Muscle layer of colon (tissue), 2 donors: Measurements from ENCODE around the gene SP6.

Experiments
- H3K27ac ChIP-seq: one replicate; pipeline ENCODE4 v1.7.0; 2013; ENCODE audit warnings: low read depth, mild to moderate bottlenecking, low read length, moderate library complexity
- H3K27me3 ChIP-seq, 2 donors: one replicate each; pipeline ENCODE4 v1.7.0; 2013; ENCODE audit warnings: low read length in 2 of 2, mild to moderate bottlenecking in 2 of 2; ENCODE audit not compliant: insufficient read depth in 2 of 2, control insufficient read depth in 1 of 2
- H3K36me3 ChIP-seq: one replicate; pipeline ENCODE4 v1.7.0; 2013; ENCODE audit warnings: mild to moderate bottlenecking, low read length; ENCODE audit not compliant: insufficient read depth
- H3K4me1 ChIP-seq: one replicate; pipeline ENCODE4 v1.7.0; 2013; ENCODE audit warnings: mild to moderate bottlenecking, low read length; ENCODE audit not compliant: insufficient read depth
- H3K4me3 ChIP-seq, 2 donors: one replicate each; pipeline ENCODE4 v1.7.0; 2013; ENCODE audit warnings: low read length in 2 of 2, low read depth in 1 of 2, mild to moderate bottlenecking in 1 of 2, moderate library complexity in 1 of 2
- H3K9ac ChIP-seq: one replicate; pipeline ENCODE4 v1.7.0; 2013; ENCODE audit warnings: low read length
- H3K9me3 ChIP-seq: one replicate; pipeline ENCODE4 v1.7.0; 2013; ENCODE audit warnings: mild to moderate bottlenecking, low read length
- donor health status: abdominal sarcoma.
- donor health status: Adenocarcinoma of cecum.

SP6 gene

GRCh38 chr17:47840742-47841487, 10.0 kb downstream of the SP6 start, which contains the start of gene SCRN2:
TSS of gene SCRN2 (minus strand) at chr17:47841273. CDS start at chr17:47840843, 430 bp downstream.
- H3K9me3 ChIP-seq: no peaks in the 10 kb centered on the region
- peaks cover 21% of the 10 kb centered on the region for H3K4me1 ChIP-seq
- H3K9ac ChIP-seq: peak within 1 kb of the TSS; percentile 49
- peaks cover 14% of the 10 kb centered on the region for H3K36me3 ChIP-seq
- H3K4me3 ChIP-seq: peak within 1 kb of the TSS; percentile 59 to 89
- H3K27ac ChIP-seq: peak within 1 kb of the TSS; percentile 82
- peaks cover 4 to 13% of the 10 kb centered on the region in 2 donors for H3K27me3 ChIP-seq

- Histone ChIP-seq H3K27me3 (peaks cover 0 to 6% of the 10 kb centered on the region in 2 donors), H3K9ac (peak overlapping the region; percentile 49), H3K4me1 (peaks cover 21% of the 10 kb centered on the region), H3K27ac (peak overlapping the region; percentile 82), H3K4me3 (peak overlapping the region; percentile 59 to 89), H3K9me3 (no peaks in the 10 kb centered on the region), H3K36me3 (peaks cover 18% of the 10 kb centered on the region)
Observed at GRCh38 chr17:47840001-47840741, 10.8 kb downstream of the SP6 start.

DNA sequence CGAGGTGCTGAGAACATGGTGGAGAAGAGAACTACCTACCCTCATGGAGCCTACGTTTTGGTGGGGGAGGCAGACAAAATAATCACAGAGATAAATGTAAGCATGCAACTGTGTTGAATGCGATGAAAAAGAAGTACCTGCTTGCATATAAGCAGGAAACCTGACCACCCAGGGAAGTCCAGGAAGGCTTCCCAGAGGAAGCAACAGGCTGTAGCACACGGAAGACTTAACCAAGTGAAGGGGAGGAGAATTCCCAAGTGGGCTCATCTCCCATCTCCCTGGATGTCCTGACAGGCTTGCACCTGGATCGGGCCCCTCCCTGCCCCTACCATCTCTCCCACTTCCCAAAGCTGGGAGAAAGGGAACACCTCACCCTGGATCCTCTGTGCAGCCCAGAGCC, 11.9 kb downstream of the SP6 start:
- H3K36me3 ChIP-seq: peaks cover 18% of the 10 kb centered on the region
- H3K27me3 ChIP-seq: no peaks in the 10 kb centered on the region
- peaks cover 21% of the 10 kb centered on the region for H3K4me1 ChIP-seq
- no peaks in the 10 kb centered on the region for H3K9me3 ChIP-seq
- no peak overlapping the region for H3K4me3 ChIP-seq
- H3K9ac ChIP-seq: no peak overlapping the region
- H3K27ac ChIP-seq: no peak overlapping the region

- Histone ChIP-seq H3K27ac (no peak overlapping the region), H3K36me3 (peaks cover 18% of the 10 kb centered on the region), H3K27me3 (no peaks in the 10 kb centered on the region), H3K9ac (no peak overlapping the region), H3K4me1 (peaks cover 21% of the 10 kb centered on the region), H3K9me3 (no peaks in the 10 kb centered on the region), H3K4me3 (no peak overlapping the region)
Observed at GRCh38 chr17:47838636-47839035, 12.3 kb downstream of the SP6 start.

DNA sequence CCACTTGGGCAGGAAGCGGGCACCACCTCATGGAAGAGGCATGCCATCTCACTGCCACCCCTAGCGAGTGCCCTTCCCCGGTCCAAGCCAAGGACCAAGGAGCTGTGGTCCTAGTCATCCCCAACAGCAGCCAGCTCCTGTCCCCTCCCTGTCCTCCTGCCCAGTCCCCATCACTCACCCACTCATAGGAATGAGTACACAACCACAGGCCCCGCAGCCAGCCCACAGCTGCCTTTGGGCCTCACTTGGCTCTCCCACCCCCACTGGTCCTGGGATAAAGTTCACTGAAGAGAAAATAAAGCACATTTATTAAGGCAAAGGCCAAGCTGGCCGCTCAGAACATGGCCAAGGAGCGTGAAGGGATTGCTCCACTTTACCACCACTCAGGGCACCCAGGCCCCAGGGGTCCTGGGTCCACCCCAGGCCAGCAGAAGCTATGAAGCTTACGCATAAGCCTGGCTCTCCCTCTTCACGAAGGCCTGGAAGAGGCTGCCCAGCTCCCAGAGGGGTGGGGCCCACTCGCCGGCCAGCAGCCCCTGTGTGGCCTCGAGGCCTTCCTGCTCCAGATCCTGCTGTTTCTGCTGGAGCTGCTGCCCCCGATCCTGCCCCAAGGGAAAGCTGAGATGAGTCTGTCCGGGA, 13.4 kb downstream of the SP6 start:
- Histone ChIP-seq H3K27ac (no peak overlapping the region), H3K9me3 (no peaks in the 10 kb centered on the region), H3K9ac (no peak overlapping the region), H3K4me1 (peaks cover 21% of the 10 kb centered on the region), H3K36me3 (peaks cover 18% of the 10 kb centered on the region), H3K4me3 (no peak overlapping the region), H3K27me3 (no peaks in the 10 kb centered on the region)

- Histone ChIP-seq H3K4me1 (peaks cover 23% of the 10 kb centered on the region), H3K27ac (no peak overlapping the region), H3K36me3 (peaks cover 18% of the 10 kb centered on the region), H3K9me3 (no peaks in the 10 kb centered on the region), H3K9ac (no peak overlapping the region), H3K27me3 (no peaks in the 10 kb centered on the region), H3K4me3 (no peak overlapping the region)
Observed at GRCh38 chr17:47836601-47837000, 14.4 kb downstream of the SP6 start.

GRCh38 chr17:47834756-47835155, 16.2 kb downstream of the SP6 start:
- H3K9me3 ChIP-seq: no peaks in the 10 kb centered on the region
- peaks cover 20% of the 10 kb centered on the region for H3K4me1 ChIP-seq

GRCh38 chr17:47831934-47832327, 19.0 kb downstream of the SP6 start:
- Histone ChIP-seq H3K27me3 (no peaks in the 10 kb centered on the region), H3K36me3 (peaks cover 19% of the 10 kb centered on the region), H3K4me3 (peak overlapping the region; percentile 43 to 99), H3K4me1 (peaks cover 17% of the 10 kb centered on the region), H3K27ac (peak overlapping the region; percentile 45), H3K9me3 (no peaks in the 10 kb centered on the region), H3K9ac (no peak overlapping the region)

More at GRCh38 chr17:47834756-47835155, 16.2 kb downstream of the SP6 start:
- Histone ChIP-seq H3K27me3 (no peaks in the 10 kb centered on the region), H3K27ac (no peak overlapping the region), H3K9ac (no peak overlapping the region), H3K4me3 (no peak overlapping the region), H3K36me3 (peaks cover 18% of the 10 kb centered on the region)

GRCh38 chr17:47831003-47831933, 19.7 kb downstream of the SP6 start, which contains the start of the genes LRRC46 and MRPL10:
TSS of gene LRRC46 (plus strand) at chr17:47831670. CDS start at chr17:47831990, 320 bp downstream.
TSS of gene MRPL10 (minus strand) at chr17:47831541. CDS start at chr17:47831511, 30 bp downstream.
- Histone ChIP-seq H3K9me3 (no peaks in the 10 kb centered on the region), H3K4me1 (peaks cover 17% of the 10 kb centered on the region), H3K9ac (peak within 1 kb of the TSS; percentile 85), H3K36me3 (peaks cover 25% of the 10 kb centered on the region), H3K27ac (peak within 1 kb of the TSS; percentile 45), H3K4me3 (peak within 1 kb of the TSS; percentile 69 to 99), H3K27me3 (no peaks in the 10 kb centered on the region)

DNA sequence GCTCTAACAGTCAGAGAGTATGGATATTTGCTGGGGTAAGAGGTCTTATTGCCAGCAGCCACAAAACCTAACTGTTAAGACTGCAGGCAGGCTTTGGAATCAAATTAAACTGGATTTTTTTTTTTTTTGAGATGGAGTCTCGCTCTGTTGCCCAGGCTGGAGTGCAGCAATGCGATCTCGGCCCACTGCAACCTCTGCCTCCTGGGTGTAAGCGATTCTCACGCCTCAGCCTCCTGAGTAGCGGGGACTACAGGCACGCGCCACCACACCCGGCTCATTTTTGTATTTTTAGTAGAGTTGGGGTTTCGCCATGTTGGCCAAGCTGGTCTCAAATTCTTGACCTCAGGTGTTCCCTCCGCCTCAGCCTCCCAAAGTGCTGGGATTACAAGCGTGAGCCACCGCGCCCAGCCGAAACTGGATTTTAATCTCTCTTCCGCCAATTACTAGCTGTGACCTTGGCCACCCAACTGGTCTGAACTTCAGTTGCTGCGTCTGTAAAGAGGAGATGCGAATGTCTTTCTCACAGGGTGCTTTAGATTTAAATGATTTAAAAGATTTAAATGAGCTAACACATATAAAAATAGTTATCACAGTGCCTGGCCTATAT, 20.5 kb downstream of the SP6 start:
- H3K27me3 ChIP-seq: no peaks in the 10 kb centered on the region

More for the DNA sequence above, 20.5 kb downstream of the SP6 start:
- H3K4me3 ChIP-seq: peak overlapping the region; percentile 69 to 99
- H3K9me3 ChIP-seq: no peaks in the 10 kb centered on the region
- H3K4me1 ChIP-seq: peaks cover 17% of the 10 kb centered on the region
- H3K9ac ChIP-seq: peak overlapping the region; percentile 85
- H3K36me3 ChIP-seq: peaks cover 26% of the 10 kb centered on the region
- no peak overlapping the region for H3K27ac ChIP-seq
